Choroid plexus epithelial cell (primary cell): ENCODE measurements around the gene ZSCAN9.
A peak's percentile ranks its signal among the peaks of the same experiment; 100 is the strongest.

Experiments used
- DNase-seq: peaks from one replicate; pipeline ENCODE4 v3.0.0-alpha.2; 2010; ENCODE audit warnings: low read depth
- H3K4me3 ChIP-seq: 2 replicates; pipeline ENCODE4 v1.5.1; 2011; ENCODE audit warnings: low read depth, mild to moderate bottlenecking, control low read depth, low read length, moderate library complexity
- CTCF ChIP-seq: conservative IDR thresholded peaks from 2 replicates; pipeline ENCODE4 v1.5.1; 2011; ENCODE audit warnings: low read depth, mild to moderate bottlenecking, control low read depth, inconsistent platforms, low read length, moderate library complexity

ZSCAN9 gene

GRCh38 chr6:28266563-28266961 lies 41.5 kb downstream of the ZSCAN9 start:
- TF ChIP-seq CTCF: no peak
- peak overlapping the region; percentile 84 for H3K4me3 ChIP-seq
- DNase-seq: no peak

- H3K4me3 ChIP-seq: peak within 1 kb of the TSS; percentile 84
- no peak for TF ChIP-seq CTCF
- DNase-seq: peak; percentile 92
These were observed 42.1 kb downstream of the ZSCAN9 start, which contains the start of gene ZSCAN26 for GRCh38 chr6:28266962-28267694. Gene ZSCAN26, plus strand, starts transcription at chr6:28267143. Its CDS starts 4,777 bp downstream, at chr6:28271920.

- H3K4me3 ChIP-seq: peak overlapping the region; percentile 84
- no peak for TF ChIP-seq CTCF
- no peak for DNase-seq
These were observed 42.6 kb downstream of the ZSCAN9 start for GRCh38 chr6:28267695-28268059.

GRCh38 chr6:28269492-28269891 lies 44.4 kb downstream of the ZSCAN9 start:
- peak; percentile 84 for DNase-seq
- H3K4me3 ChIP-seq: no peak overlapping the region
- TF ChIP-seq CTCF: no peak

- TF ChIP-seq CTCF: no peak
- no peak overlapping the region for H3K4me3 ChIP-seq
- DNase-seq: no peak
These were observed 49.8 kb downstream of the ZSCAN9 start for GRCh38 chr6:28274888-28275287.

- TF ChIP-seq CTCF: no peak
These were observed 52.7 kb downstream of the ZSCAN9 start for GRCh38 chr6:28277746-28278145.

GRCh38 chr6:28280595-28281287 lies 55.7 kb downstream of the ZSCAN9 start:
- no peak for TF ChIP-seq CTCF
- no peak for DNase-seq
- peak overlapping the region; percentile 70 for H3K4me3 ChIP-seq

More at GRCh38 chr6:28277746-28278145, 52.7 kb downstream of the ZSCAN9 start:
- H3K4me3 ChIP-seq: no peak overlapping the region
- DNase-seq: no peak
